ENCODE data around the gene FLOT1. TPM values are rescaled to one million over a fixed set of nuclear protein-coding genes. Genes with fewer than 3 reads are reported as not detected.

The FLOT1 gene
- total RNA-seq, 4 donors from 2014 or later: 46.7 to 88.8 (median 64.4) TPM

DNA sequence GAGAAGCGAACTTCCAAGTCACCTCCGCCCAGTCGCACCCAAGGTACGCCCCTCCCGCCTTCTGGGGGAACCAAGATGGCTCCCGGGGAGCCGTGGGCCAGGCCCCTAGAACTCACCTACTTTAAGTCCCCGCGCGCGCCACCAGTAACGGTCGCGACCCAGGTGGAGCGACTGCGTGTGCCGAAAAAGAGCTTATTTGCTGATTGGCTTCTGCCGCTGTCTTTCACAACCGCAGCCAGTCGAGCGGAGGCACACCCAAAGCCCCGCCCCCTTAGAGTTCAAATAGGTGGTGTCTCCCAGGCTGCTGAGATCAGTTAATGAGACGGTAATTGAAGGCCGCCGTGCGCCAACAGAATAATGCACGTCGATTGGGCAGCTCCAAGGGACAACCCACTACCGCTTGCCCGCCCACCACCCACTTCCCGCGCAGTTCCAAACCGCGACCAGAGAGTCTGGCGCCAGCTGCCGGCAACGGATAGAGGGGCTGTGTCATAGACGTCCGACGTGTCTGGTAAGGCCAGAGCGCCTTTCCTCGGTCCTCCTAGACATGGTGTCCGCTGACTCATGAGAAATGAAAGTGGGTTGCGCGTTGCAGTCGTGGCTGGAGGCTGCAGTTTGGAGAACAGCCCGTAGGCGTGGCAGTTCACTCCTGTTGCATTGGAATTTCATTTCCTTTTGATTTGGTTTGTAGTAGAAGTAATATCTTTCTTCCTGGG lies 25.2 kb downstream of the FLOT1 start, which contains the start of gene MDC1:
TSS of gene MDC1 (minus strand) at position 153 of the 716 bp plus-strand sequence. CDS start 2,106 bp downstream, outside the sequence.
- Histone ChIP-seq H3K4me1 (peaks cover 25 to 57% (median 33%) of the 10 kb centered on the region in 3 donors), H3K27ac (peak within 1 kb of the TSS; percentile 90 to 96 (median 96)), H3K36me3 (peaks cover 0 to 31% (median 2%) of the 10 kb centered on the region in 3 donors), H3K4me3 (peak within 1 kb of the TSS; percentile 46 to 73 (median 66)), H3K9me3 (no peaks in the 10 kb centered on the region), H3K27me3 (no peaks in the 10 kb centered on the region)
- 0 to 1% methylated on average over 14 to 22 of the region's 48 CpGs for WGBS, 2 donors
- intact Hi-C loops (cut with DNase I): no loop called here
- DNase-seq: peak; percentile 98
- peak in 3 of 4 donors; percentile 70 to 88 (median 73) for TF ChIP-seq POLR2A (IDR thresholded peaks at IDR 0.05)
- TF ChIP-seq, protein P1, sequence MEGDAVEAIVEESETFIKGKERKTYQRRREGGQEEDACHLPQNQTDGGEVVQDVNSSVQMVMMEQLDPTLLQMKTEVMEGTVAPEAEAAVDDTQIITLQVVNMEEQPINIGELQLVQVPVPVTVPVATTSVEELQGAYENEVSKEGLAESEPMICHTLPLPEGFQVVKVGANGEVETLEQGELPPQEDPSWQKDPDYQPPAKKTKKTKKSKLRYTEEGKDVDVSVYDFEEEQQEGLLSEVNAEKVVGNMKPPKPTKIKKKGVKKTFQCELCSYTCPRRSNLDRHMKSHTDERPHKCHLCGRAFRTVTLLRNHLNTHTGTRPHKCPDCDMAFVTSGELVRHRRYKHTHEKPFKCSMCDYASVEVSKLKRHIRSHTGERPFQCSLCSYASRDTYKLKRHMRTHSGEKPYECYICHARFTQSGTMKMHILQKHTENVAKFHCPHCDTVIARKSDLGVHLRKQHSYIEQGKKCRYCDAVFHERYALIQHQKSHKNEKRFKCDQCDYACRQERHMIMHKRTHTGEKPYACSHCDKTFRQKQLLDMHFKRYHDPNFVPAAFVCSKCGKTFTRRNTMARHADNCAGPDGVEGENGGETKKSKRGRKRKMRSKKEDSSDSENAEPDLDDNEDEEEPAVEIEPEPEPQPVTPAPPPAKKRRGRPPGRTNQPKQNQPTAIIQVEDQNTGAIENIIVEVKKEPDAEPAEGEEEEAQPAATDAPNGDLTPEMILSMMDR (IDR thresholded peaks at IDR 0.05): peak in 5 of 6 experiments; percentile 13 to 65 (median 51)

DNA sequence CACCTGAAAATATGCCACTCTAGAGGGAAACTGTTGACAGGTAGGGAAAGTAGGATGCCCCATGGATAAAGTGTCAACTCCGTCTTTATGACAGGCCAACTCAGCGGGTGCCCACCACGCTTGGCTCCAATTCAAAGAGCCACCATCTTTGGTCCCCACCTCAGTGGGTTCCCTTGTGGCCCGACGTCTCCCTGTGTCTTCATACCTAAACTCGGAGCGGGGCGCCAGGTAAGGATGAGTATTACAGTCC lies 25.7 kb downstream of the FLOT1 start:
- 3% methylated on average over 5 to 8 of the region's 8 CpGs for WGBS, 2 donors
- intact Hi-C loops (cut with DNase I): no loop called here
- Histone ChIP-seq H3K36me3 (peaks cover 0 to 35% (median 7%) of the 10 kb centered on the region in 3 donors), H3K27me3 (no peaks in the 10 kb centered on the region), H3K27ac (peak overlapping the region; percentile 90 to 96 (median 96)), H3K4me1 (peaks cover 21 to 57% (median 29%) of the 10 kb centered on the region in 3 donors), H3K9me3 (no peaks in the 10 kb centered on the region), H3K4me3 (peak overlapping the region; percentile 46 to 73 (median 66))
- TF ChIP-seq POLR2A (IDR thresholded peaks at IDR 0.05): no peak
- TF ChIP-seq, protein P1 (IDR thresholded peaks at IDR 0.05): peak in 1 of 6 experiments; percentile 16
- DNase-seq: no peak

DNA sequence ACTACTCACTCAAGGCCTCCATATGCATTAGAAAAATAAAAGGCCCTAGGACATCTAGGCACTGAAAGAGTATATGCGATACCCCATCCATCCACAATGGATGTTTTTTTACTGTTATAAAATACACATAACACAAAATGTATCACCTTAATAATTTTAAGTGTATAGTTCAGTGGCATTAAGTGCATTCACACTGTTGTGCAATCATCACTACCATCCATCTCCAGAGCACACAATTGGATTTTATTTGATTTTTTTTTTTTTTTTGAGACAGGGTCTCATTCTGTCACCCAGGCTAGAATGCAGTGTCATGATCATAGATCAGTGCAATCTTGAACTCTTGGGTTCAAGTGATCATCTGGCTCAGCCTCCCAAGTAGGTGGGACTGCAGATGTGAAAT lies 28.2 kb downstream of the FLOT1 start:
- Histone ChIP-seq H3K4me1 (peaks cover 16 to 42% (median 24%) of the 10 kb centered on the region in 3 donors), H3K36me3 (peaks cover 0 to 59% (median 15%) of the 10 kb centered on the region in 3 donors), H3K9me3 (no peaks in the 10 kb centered on the region), H3K4me3 (no peak overlapping the region), H3K27me3 (no peaks in the 10 kb centered on the region), H3K27ac (no peak overlapping the region)
- intact Hi-C loops (cut with DNase I): no loop called here
- TF ChIP-seq, protein P1 (IDR thresholded peaks at IDR 0.05): no peak
- no peak for TF ChIP-seq POLR2A (IDR thresholded peaks at IDR 0.05)
- 95 to 100% methylated on average over 1 of the region's 1 CpG for WGBS, 2 donors
- no peak for DNase-seq

DNA sequence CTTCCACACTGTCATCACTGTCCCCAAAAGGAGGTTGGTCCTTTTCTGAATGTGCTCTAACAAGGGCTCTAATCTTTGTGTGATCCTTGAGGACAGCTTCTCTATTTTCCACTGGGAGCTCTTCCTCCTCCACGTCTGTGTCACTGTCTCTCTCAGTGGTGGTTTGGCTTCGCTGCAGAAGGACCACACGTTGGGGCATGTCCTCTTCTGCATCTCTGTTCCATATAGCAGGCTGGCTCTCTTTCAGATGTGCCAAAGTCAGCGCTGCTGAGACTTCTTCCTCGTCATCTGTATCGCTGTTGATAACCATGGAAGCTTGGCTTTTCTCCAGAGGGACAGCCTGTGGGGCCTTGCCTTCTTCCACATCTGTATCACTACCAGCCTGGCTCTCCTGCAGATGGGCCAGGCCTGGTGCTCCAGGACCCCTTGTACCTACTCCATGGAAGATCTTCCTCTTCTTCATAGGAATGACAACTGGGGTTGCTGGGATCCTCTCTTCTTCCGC lies 30.0 kb downstream of the FLOT1 start:
- H3K36me3 ChIP-seq: peaks cover 0 to 75% (median 18%) of the 10 kb centered on the region in 3 donors

More for the DNA sequence above, 30.0 kb downstream of the FLOT1 start:
- WGBS, 2 donors: 42 to 71% methylated on average over 7 of the region's 7 CpGs
- no peak overlapping the region for H3K4me3 ChIP-seq
- no peak for DNase-seq
- TF ChIP-seq, protein P1 (IDR thresholded peaks at IDR 0.05): no peak
- TF ChIP-seq POLR2A (IDR thresholded peaks at IDR 0.05): no peak
- peaks cover 7 to 26% (median 9%) of the 10 kb centered on the region in 3 donors for H3K4me1 ChIP-seq
- no peaks in the 10 kb centered on the region for H3K9me3 ChIP-seq
- peak overlapping the region in 1 of 4 donors; percentile 17 for H3K27ac ChIP-seq
- intact Hi-C loops (cut with DNase I): no loop called here
- no peaks in the 10 kb centered on the region for H3K27me3 ChIP-seq

Data from esophagus squamous epithelium (tissue), 5 donors.